ENCODE data around the gene ARHGAP23.

- TF ChIP-seq POLR2A (IDR thresholded peaks at IDR 0.05; ENCODE audit: low read length) (no peak), GATA1 (IDR thresholded peaks at IDR 0.05; ENCODE audit: low read depth, low read length) (no peak)
Measured at GRCh38 chr17:38466346-38467315, 38.4 kb downstream of the ARHGAP23 start.

Data from erythroblast (primary cell).